DOHH2 (cell line): ENCODE measurements around the gene PPP2CA.

ENCODE experiments used
- H3F3A ChIP-seq: fragments of 200-600 bp; sonication (generic), shearing (Covaris generic); 2 replicates; pipeline ENCODE4 v1.6.0; 2016; ENCODE audit warnings: antibody characterized with exemption, mild to moderate bottlenecking; ENCODE audit not compliant: control insufficient read depth, insufficient read depth
- H3K27ac ChIP-seq: fragments of 200-600 bp; sonication (generic); 2 replicates; pipeline ENCODE4 v1.5.1; 2014; ENCODE audit warnings: low read depth, mild to moderate bottlenecking, low read length, moderate library complexity
- H3K27me3 ChIP-seq: fragments of 200-600 bp; sonication (generic); 2 replicates; pipeline ENCODE4 v1.6.1; 2014; ENCODE audit warnings: mild to moderate bottlenecking, low read length, mixed read lengths; ENCODE audit not compliant: control insufficient read depth
- H3K36me3 ChIP-seq: fragments of 200-600 bp; sonication (generic); 2 replicates; pipeline ENCODE4 v1.6.1; 2014; ENCODE audit warnings: mild to moderate bottlenecking, low read length, moderate library complexity, mixed read lengths; ENCODE audit not compliant: control insufficient read depth
- H3K4me1 ChIP-seq: fragments of 200-600 bp; sonication (generic); 2 replicates; pipeline ENCODE4 v1.6.1; 2014; ENCODE audit warnings: mild to moderate bottlenecking, low read length, mixed read lengths; ENCODE audit not compliant: control insufficient read depth
- H3K4me2 ChIP-seq: fragments of 200-600 bp; sonication (generic); 2 replicates; pipeline ENCODE4 v1.6.0; 2014; ENCODE audit warnings: mild to moderate bottlenecking, low read length, moderate library complexity
- H3K4me3 ChIP-seq: fragments of 200-600 bp; sonication (generic); 2 replicates; pipeline ENCODE4 v1.5.1; 2014; ENCODE audit warnings: mild to moderate bottlenecking, low read length, mixed read lengths
- H3K79me2 ChIP-seq: fragments of 200-600 bp; sonication (generic); 2 replicates; pipeline ENCODE4 v1.6.1; 2014; ENCODE audit warnings: mild to moderate bottlenecking, low read length, mixed read lengths; ENCODE audit not compliant: control insufficient read depth
- H3K9me2 ChIP-seq: fragments of 200-600 bp; sonication (generic); replicated peaks from 2 replicates; pipeline ENCODE4 v1.6.1; 2014; ENCODE audit warnings: mild to moderate bottlenecking, low read length, mixed read lengths; ENCODE audit not compliant: control insufficient read depth
- H3K9me3 ChIP-seq: fragments of 200-600 bp; sonication (generic); 2 replicates; pipeline ENCODE4 v1.6.1; 2014; ENCODE audit warnings: antibody characterized with exemption, low read length, mixed read lengths; ENCODE audit not compliant: control insufficient read depth, insufficient read depth
- H4K20me1 ChIP-seq: fragments of 200-600 bp; sonication (generic); 2 replicates; pipeline ENCODE4 v1.6.0; 2014; ENCODE audit warnings: low read depth, mild to moderate bottlenecking, antibody characterized with exemption, low read length, moderate library complexity; ENCODE audit not compliant: control insufficient read depth, insufficient read depth
- EZH2phosphoT487 ChIP-seq: fragments of 200-600 bp; sonication (generic); IDR thresholded peaks from 2 replicates; pipeline ENCODE4 v1.6.1; 2017; ENCODE audit warnings: borderline replicate concordance, mild to moderate bottlenecking, antibody characterized with exemption, low read length, moderate library complexity, mixed read lengths
- TF ChIP-seq, protein P1 (sequence below): fragments of 200-600 bp; sonication (generic); IDR thresholded peaks from one replicate; pipeline ENCODE4 v1.5.1; 2014; ENCODE audit warnings: antibody characterized with exemption, mild to moderate bottlenecking, low read depth, low read length; ENCODE audit not compliant: poor library complexity, severe bottlenecking

Gene PPP2CA

DNA sequence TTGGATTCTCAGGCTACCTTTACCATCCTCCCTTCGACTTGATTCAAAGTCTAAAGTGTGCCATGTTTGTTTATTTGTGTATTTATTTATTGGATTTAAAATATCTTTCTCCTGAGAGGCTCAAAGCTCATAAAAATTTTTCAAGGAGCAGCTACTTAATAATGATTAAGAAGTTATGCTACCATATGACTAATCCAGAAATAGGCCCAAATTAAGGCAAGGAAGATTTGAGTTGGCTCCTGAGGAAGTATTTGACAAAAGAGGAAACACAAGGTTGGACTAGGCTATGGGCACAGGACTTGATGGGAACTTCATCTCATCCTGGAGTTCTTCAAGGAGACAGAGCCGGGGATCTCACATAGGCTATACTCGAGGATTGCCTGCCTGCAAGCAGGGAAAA, 22.4 kb upstream of the PPP2CA start:
- no peaks in the 10 kb centered on the region for H4K20me1 ChIP-seq
- H3K4me3 ChIP-seq = no peak overlapping the region
- H3K4me1 ChIP-seq = no peaks in the 10 kb centered on the region
- no peaks in the 10 kb centered on the region for H3K36me3 ChIP-seq
- no peaks in the 10 kb centered on the region for H3K9me3 ChIP-seq
- H3F3A ChIP-seq = no peaks in the 10 kb centered on the region
- no peak overlapping the region for H3K4me2 ChIP-seq
- no peaks in the 10 kb centered on the region for H3K9me2 ChIP-seq
- peaks cover 9% of the 10 kb centered on the region; the same call in 1 of the 2 replicates for H3K27me3 ChIP-seq
- no peaks in the 10 kb centered on the region for H3K79me2 ChIP-seq
- no peak for TF ChIP-seq EZH2phosphoT487
- TF ChIP-seq, protein P1, sequence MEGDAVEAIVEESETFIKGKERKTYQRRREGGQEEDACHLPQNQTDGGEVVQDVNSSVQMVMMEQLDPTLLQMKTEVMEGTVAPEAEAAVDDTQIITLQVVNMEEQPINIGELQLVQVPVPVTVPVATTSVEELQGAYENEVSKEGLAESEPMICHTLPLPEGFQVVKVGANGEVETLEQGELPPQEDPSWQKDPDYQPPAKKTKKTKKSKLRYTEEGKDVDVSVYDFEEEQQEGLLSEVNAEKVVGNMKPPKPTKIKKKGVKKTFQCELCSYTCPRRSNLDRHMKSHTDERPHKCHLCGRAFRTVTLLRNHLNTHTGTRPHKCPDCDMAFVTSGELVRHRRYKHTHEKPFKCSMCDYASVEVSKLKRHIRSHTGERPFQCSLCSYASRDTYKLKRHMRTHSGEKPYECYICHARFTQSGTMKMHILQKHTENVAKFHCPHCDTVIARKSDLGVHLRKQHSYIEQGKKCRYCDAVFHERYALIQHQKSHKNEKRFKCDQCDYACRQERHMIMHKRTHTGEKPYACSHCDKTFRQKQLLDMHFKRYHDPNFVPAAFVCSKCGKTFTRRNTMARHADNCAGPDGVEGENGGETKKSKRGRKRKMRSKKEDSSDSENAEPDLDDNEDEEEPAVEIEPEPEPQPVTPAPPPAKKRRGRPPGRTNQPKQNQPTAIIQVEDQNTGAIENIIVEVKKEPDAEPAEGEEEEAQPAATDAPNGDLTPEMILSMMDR = no peak
- H3K27ac ChIP-seq = no peak overlapping the region

DNA sequence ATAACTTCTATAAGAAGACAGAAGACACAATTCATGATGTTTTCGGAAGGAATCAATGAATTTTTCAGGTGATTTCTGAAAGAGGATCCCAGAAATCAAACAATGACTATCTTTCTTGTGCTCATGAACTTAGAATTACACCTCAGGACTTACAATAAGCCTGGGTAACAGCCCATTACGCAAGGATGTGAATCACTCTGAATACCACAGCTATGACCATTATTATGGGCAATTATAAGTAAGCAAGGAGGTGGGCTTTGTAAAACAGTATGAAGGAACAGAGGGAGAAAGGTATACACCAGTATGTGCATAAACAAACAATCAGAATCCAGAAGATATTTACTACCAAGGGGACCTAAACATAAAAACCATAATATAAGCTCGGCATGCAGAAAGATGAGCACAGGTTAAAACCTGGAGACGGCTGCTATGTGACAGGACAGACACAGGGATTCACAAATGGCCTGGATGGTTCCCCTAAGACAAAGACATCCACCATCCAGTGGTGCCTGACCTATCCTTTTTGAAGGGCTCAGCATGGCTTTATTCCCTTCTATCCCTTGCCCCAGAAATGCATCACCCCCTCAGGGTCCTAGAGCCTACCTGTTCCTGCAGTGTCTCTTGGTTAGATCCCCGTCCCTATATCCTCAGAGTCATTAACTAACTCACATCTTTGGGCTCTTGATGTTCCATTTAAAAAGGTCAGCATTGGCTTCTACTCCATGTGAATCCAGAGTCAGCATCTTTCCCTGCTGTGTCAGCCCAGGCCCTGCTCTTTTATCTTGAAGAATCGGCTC, 21.8 kb upstream of the PPP2CA start:
- Histone ChIP-seq H3K79me2 (no peaks in the 10 kb centered on the region), H3F3A (no peaks in the 10 kb centered on the region), H3K9me3 (no peaks in the 10 kb centered on the region), H3K9me2 (no peaks in the 10 kb centered on the region), H4K20me1 (no peaks in the 10 kb centered on the region), H3K36me3 (no peaks in the 10 kb centered on the region), H3K4me1 (no peaks in the 10 kb centered on the region), H3K27me3 (peaks cover 9% of the 10 kb centered on the region; the same call in 1 of the 2 replicates), H3K27ac (no peak overlapping the region), H3K4me3 (no peak overlapping the region), H3K4me2 (no peak overlapping the region)
- TF ChIP-seq, protein P1 = no peak
- TF ChIP-seq EZH2phosphoT487 = no peak

DNA sequence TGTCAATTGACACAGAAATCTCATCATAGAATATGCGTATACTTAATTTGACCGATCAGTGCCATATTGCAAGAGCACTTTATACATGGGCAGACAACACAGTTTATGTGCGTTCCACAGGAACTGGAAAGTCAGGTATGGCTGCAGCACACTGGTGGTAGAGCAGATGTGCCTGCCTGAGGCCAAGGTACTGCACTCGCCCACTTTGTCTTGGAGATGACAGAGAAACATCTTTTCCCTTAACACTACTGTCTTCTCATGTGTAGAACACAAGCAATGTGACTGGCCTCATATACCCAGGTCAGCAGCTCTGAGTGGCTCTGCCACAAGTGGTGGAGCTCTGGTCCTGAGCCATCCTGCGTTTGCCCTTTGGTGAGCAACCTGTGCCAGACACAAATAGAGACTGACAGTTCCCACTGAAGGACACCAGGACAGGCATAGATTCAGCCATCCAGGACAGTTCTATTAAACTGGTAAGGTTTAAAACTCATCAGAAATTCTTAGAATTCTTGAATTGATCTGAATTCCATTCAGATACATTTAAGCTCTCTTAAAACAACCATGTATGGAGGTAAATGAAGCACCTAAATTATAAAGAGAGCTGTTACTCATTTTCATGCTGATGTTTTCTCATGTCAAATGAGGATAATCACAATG, 21.0 kb upstream of the PPP2CA start:
- H3K36me3 ChIP-seq = no peaks in the 10 kb centered on the region
- H3K9me3 ChIP-seq = no peaks in the 10 kb centered on the region
- H3K4me1 ChIP-seq = no peaks in the 10 kb centered on the region
- H3K79me2 ChIP-seq = no peaks in the 10 kb centered on the region
- H3K4me2 ChIP-seq = no peak overlapping the region
- no peak for TF ChIP-seq EZH2phosphoT487
- TF ChIP-seq, protein P1 = no peak
- H3K27me3 ChIP-seq = peaks cover 9% of the 10 kb centered on the region; the same call in 1 of the 2 replicates
- no peaks in the 10 kb centered on the region for H3K9me2 ChIP-seq
- no peaks in the 10 kb centered on the region for H3F3A ChIP-seq
- H4K20me1 ChIP-seq = no peaks in the 10 kb centered on the region
- H3K4me3 ChIP-seq = no peak overlapping the region
- no peak overlapping the region for H3K27ac ChIP-seq
